ENCODE measurements around the gene HTR3A.

Gene HTR3A

DNA sequence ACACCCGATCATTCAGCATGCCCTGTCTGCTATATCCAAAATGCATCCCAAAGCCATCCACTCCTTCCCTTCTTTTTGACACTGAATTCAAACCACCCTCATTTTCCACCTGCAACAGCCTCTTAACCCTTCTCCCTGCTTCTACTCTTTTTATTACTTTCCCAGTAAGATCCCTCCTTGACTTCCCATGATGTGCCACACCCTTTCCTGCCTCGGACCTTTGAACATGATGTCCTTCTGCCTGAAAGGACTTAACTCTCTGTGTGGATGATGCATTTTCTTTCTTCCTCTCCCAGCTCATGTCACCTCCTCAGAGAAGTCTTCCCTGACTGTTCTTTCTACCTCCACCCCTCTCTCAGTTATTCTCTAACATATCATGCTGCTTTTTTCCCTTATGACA lies 36.5 kb downstream of the HTR3A start:
- no peak overlapping the region for H3K4me3 Mint-ChIP-seq
- TF ChIP-seq, protein P1, sequence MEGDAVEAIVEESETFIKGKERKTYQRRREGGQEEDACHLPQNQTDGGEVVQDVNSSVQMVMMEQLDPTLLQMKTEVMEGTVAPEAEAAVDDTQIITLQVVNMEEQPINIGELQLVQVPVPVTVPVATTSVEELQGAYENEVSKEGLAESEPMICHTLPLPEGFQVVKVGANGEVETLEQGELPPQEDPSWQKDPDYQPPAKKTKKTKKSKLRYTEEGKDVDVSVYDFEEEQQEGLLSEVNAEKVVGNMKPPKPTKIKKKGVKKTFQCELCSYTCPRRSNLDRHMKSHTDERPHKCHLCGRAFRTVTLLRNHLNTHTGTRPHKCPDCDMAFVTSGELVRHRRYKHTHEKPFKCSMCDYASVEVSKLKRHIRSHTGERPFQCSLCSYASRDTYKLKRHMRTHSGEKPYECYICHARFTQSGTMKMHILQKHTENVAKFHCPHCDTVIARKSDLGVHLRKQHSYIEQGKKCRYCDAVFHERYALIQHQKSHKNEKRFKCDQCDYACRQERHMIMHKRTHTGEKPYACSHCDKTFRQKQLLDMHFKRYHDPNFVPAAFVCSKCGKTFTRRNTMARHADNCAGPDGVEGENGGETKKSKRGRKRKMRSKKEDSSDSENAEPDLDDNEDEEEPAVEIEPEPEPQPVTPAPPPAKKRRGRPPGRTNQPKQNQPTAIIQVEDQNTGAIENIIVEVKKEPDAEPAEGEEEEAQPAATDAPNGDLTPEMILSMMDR (IDR thresholded peaks at IDR 0.05) = no peak
- H3K36me3 Mint-ChIP-seq (ENCODE audit: low read depth) = no peaks in the 10 kb centered on the region
- no peak overlapping the region for H3K27ac Mint-ChIP-seq
- no peak for DNase-seq
- H3K4me1 Mint-ChIP-seq = peaks cover 15% of the 10 kb centered on the region
- H3K27me3 Mint-ChIP-seq (ENCODE audit: low read depth, poor library complexity) = peaks cover 23% of the 10 kb centered on the region
- no peaks in the 10 kb centered on the region for H3K9me3 Mint-ChIP-seq

DNA sequence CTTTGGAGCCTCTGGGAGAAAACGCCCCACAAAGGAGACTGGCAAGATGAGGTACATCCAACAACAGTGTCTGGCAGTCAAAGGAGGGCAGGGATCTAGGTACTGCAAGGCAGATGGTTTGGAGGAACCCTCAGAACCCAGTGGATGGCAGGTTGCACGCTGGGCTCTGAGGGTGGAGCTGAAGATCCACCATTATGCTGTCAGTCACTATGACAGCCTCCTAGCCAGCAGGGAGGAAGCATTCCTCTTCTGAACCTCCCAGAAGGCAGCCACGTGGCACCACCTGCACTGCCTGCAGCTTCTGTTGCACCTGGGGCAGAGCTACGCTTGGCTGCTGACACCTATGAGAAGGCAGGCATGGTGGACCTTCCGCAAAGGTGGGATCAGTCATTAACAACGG lies 40.2 kb downstream of the HTR3A start:
- Mint-ChIP-seq H3K36me3 (ENCODE audit: low read depth) (no peaks in the 10 kb centered on the region), H3K27me3 (ENCODE audit: low read depth, poor library complexity) (peaks cover 22% of the 10 kb centered on the region), H3K27ac (no peak overlapping the region), H3K4me3 (no peak overlapping the region), H3K4me1 (peaks cover 15% of the 10 kb centered on the region), H3K9me3 (no peaks in the 10 kb centered on the region)
- no peak for DNase-seq
- TF ChIP-seq, protein P1 (IDR thresholded peaks at IDR 0.05) = no peak

DNA sequence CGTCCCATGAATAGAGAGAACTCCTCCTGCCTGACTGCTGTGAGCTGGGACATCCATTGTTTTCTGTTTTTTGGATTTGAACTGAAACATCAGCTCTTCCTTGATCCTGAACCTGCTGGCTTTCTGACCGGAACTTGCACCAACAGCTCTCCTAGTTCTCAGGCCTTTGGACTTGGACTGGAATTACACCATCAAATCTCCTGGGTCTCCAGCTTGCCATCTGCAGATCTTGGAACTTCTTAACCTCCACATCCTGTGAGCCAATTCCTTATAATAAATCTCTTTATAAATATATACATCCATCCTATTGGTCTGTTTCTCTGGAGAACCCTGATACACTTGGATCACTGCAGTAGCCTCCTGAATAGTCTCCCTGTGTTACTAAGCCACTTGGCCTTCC lies 42.1 kb downstream of the HTR3A start:
- Mint-ChIP-seq H3K27ac (no peak overlapping the region), H3K27me3 (ENCODE audit: low read depth, poor library complexity) (peaks cover 22% of the 10 kb centered on the region), H3K36me3 (ENCODE audit: low read depth) (no peaks in the 10 kb centered on the region), H3K9me3 (no peaks in the 10 kb centered on the region), H3K4me1 (peaks cover 9% of the 10 kb centered on the region), H3K4me3 (no peak overlapping the region)
- TF ChIP-seq, protein P1 (IDR thresholded peaks at IDR 0.05) = no peak
- no peak for DNase-seq

DNA sequence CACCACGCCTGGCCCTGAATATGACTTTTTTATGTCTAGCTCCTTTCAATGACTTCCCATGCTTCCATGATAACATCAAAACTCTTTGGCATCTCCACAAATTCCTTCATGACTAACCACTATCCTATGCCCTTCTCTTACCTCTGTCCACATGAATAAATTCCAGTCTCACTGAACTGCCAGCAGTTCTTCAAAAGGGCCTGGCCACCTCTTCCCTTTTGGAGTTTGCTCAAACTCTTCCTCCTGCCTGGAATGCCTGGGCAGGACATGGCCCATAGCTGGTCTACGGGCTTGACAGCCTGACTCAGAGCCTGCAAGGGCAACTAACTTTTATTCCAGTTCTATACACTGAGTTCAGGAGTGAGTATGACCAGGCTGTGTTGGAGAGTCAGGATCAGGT lies 42.8 kb downstream of the HTR3A start:
- TF ChIP-seq, protein P1 (IDR thresholded peaks at IDR 0.05) = no peak
- H3K27me3 Mint-ChIP-seq (ENCODE audit: low read depth, poor library complexity) = peaks cover 19% of the 10 kb centered on the region
- no peak overlapping the region for H3K4me3 Mint-ChIP-seq
- no peaks in the 10 kb centered on the region for H3K36me3 Mint-ChIP-seq (ENCODE audit: low read depth)
- no peaks in the 10 kb centered on the region for H3K9me3 Mint-ChIP-seq
- H3K4me1 Mint-ChIP-seq = peaks cover 2% of the 10 kb centered on the region
- no peak for DNase-seq
- no peak overlapping the region for H3K27ac Mint-ChIP-seq

DNA sequence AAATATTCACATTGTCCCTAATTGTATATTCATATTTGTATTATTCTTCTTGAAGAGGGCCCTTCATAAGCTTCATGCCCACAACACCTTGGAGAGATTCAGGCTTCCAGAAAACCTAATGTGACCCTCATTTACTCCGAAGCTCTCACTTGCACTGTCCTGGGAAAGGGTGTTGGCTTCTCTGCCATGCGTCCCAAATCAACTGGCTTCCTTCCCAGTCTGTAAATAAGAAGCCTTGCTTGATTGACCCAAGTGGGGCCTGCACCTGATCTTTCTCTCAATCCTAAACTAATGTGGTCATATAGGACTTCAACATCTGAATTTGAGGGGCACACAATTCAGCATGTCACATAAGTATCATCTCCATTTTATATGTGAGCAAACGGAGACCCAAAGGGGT lies 44.1 kb downstream of the HTR3A start:
- Mint-ChIP-seq H3K36me3 (ENCODE audit: low read depth) (no peaks in the 10 kb centered on the region), H3K4me1 (no peaks in the 10 kb centered on the region), H3K9me3 (no peaks in the 10 kb centered on the region), H3K4me3 (no peak overlapping the region), H3K27ac (no peak overlapping the region), H3K27me3 (ENCODE audit: low read depth, poor library complexity) (peaks cover 19% of the 10 kb centered on the region)
- TF ChIP-seq, protein P1 (IDR thresholded peaks at IDR 0.05) = no peak
- no peak for DNase-seq

DNA sequence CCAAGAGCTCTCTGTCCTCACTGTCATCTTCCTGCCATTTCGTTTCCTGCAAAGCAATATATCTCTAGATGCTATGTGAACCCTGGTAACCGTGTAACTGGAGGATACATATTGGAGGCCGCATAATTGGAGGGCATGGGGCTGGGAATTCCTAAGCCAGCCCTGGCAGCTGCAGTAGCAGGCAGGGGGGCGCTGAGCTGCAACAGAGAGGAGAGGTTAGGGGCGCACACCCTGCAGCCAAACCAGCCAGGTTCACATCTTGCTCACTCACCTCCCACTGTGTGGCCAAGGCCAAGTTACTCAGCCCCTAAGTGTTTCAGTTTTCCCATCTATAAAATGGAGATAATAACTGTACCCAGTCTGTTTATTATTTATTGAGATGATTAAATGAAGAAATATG lies 44.7 kb downstream of the HTR3A start:
- Mint-ChIP-seq H3K27ac (no peak overlapping the region), H3K9me3 (no peaks in the 10 kb centered on the region), H3K36me3 (ENCODE audit: low read depth) (no peaks in the 10 kb centered on the region), H3K4me1 (no peaks in the 10 kb centered on the region), H3K27me3 (ENCODE audit: low read depth, poor library complexity) (peaks cover 22% of the 10 kb centered on the region), H3K4me3 (no peak overlapping the region)
- DNase-seq = no peak
- TF ChIP-seq, protein P1 (IDR thresholded peaks at IDR 0.05) = no peak
